COLO668 (cell line): ENCODE results near the gene CHMP6.
"Not testable (repeated sequence)": the region's sequence is repeated elsewhere in the genome, so short reads cannot be mapped to it uniquely, and the experiment has no call there.

Source experiments
- DNase-seq: peaks from one replicate; lab custom pipeline; 2025; ENCODE audit not compliant: unreplicated experiment; lab: John Stamatoyannopoulos, UW

The CHMP6 gene

GRCh38 chr17:81029859-81030258 lies 38.2 kb downstream of the CHMP6 start:
- no peak for DNase-seq

- not testable (repeated sequence) for DNase-seq
Observed at GRCh38 chr17:81030312-81030711, 38.7 kb downstream of the CHMP6 start.

DNA sequence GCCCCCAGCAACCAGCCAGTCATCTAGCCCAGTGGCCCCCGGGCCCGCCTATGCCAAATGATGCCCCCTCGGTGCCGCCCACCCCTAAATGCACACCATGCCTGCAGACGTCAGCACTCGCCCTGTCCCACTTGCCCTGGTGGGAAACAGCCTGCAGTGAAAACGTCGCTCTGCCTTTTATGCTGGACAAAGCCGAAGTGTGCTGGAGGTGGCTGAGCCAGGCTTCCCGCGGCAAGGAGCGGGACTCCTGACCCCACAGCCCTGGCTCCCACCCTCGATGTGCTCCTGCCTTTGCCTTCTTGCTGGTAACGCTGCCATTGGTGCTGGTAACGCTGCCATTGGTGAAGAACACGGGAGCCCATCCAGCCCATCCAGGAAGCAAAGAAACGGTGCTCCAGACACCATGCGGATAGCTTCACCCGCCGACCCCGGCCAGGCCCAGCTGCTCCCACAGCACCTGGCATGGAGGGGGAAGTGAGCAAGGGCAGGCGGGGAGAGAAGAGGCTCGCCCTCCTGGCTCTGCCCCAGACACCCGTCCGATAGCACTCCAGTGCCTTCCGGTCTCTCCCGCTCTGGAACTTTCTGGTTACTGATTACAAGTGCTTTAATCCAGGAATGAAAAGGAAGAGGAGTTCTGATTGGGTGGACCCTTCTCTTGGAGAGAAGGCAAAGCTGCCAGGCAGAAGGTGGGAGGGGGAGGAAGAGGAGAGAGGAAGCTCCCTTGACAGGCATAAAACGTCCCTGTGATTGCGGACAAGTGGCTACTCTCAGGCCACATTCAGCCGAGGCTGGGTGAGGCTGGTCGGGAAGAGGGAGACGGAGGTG lies 39.3 kb downstream of the CHMP6 start:
- DNase-seq = peak; percentile 18

GRCh38 chr17:81031566-81032550 lies 40.2 kb downstream of the CHMP6 start:
- no peak for DNase-seq

- no peak for DNase-seq
Observed at GRCh38 chr17:81032641-81033480, 41.2 kb downstream of the CHMP6 start.

- no peak for DNase-seq
Observed at GRCh38 chr17:81033535-81034167, 42.0 kb downstream of the CHMP6 start.

GRCh38 chr17:81034168-81034777 lies 42.6 kb downstream of the CHMP6 start:
- no peak for DNase-seq

DNA sequence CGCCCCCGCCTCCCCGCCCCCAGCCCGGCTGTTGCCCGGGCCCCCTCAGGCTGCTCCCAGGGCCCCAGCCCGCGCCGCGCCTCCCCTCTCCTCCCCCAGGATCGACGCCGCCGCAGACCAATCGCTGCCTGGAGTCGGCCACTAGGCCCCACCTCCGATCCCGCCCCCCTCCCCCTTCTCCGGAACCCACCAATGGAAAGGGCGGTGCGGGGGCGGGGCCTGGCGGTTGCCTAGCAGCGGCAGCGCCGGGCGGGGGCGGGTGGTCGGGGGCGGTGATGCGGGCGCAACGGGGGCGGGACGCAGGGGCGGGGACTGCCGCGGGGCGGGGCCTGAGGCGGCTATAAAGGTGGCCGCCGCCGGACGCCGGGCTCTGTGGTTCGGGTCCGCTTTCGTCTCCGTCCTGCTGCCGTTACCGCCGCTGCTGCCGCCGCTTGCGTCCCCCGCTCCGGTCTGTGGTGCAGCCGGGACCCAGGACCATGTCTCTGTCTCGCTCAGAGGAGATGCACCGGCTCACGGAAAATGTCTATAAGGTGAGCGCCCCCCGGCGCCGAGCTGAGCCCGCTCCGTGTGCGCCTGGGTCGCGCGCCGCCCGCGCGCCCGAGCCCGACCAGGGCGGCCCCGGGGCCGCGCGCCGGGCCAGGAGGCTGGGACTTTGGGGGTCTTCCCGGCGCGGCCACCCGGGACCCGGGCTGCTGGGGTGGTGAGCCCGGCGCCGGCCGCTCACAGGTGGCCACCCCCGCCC lies 43.3 kb downstream of the CHMP6 start, which contains the start of gene BAIAP2:
BAIAP2 (plus strand) TSS at position 373 of the 742 bp plus-strand sequence; CDS start at position 477, 104 bp downstream.
- peak; percentile 88 for DNase-seq

GRCh38 chr17:81035521-81036196 lies 44.0 kb downstream of the CHMP6 start:
- peak; percentile 19 for DNase-seq

DNA sequence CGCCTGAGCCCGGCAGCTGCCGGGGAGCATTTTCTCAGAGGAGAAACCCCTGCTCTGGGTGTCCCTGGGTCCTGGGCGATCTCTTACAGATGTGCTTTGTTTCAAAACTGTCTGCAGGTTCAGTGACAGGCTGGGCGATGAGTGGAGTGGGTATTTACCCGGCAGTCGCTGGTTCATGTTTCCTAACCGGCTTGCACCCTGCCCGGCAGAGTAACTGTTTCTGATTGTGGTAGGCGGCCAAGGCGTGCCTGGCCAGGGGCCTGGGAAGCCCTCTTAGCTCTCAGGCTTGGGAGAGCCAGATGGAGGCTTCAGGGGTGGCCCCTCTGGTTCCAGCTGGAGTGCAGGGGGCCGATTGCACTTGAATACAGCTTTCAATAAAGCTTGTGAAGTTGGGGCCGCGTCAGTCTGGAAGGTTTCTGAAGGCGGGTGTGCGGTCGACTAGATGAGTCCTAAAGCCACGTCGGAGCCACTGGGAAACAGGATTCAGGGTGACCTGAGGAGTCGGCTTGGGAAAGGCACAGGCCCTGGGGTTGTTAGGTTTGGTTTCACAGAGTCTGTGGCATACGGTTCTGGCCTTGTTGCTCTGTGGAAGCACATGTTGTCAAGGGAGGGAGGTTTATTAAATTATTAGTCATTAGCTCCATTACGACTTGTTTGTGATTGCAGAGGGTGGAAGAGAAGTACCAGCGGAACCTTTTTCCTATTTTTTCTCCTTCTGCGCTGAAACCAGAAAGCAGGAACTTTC lies 44.7 kb downstream of the CHMP6 start:
- DNase-seq = no peak

- DNase-seq = no peak
Observed at GRCh38 chr17:81037026-81037797, 45.6 kb downstream of the CHMP6 start.

DNA sequence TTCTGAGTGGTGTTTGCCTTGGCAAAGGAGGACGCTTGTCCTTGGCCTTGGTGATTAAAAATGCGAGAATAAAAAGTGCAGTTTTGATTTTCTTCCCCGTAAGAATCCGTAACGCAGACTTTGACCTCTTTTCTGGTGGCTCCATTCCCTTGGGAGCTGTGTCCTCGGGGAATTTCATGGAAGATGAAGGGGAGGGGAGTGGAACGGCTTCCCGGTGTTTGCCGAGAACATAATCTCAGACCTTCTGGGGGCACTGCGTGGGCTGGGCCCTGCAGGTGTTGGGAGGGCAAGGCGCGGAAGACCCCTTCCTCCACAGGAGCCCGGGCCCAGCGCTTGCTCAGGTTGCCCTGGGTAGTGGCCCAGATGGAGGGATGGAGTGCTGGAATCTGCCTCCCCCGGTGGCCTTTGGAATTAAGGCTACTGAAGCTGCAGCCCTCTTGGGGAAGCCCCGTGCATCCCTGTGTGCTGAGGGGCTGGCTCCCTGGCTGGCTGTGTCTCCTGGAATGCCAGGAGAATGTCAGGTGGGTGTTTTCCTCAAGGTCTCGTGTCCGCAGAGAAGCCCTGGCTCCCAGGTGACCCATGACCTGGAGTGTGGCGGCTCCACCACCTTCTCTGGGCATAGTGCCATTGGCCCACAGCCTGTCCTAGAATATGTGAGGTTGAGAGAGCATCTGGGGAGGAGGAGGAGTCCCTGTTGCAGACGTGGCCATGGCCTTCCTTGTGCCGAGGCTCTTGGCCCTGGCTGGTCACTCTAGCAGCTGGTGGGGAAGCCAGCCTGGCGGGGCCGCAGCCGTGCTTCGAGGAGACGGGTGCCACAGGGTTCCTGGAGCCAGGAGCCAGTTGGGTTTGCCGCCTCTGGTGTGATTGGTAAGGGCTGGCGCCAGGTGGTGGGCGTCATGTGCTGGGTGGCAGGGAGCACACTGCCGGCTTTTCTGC lies 46.4 kb downstream of the CHMP6 start:
- DNase-seq = no peak

DNA sequence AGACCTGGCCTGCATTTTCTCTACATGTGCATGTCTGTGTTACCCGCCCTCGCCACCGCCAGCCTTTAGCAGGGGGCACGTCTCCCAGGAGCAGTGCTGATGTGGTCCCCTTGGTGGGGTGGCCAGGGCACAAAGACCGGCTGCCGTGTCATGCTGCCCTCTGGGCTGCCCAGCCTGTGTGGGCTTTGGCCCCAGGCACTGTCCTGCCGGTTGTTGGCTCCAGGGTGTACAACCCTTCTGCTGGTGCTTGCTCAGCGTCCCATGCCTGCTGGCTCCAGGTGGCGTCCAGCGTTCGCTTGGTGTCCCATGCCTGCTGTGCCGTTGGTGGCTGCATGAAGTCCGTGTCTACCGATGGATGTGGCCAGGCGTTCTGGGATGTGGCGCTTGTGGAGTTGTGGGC lies 47.5 kb downstream of the CHMP6 start:
- DNase-seq = no peak

- DNase-seq = no peak
Observed at GRCh38 chr17:81039854-81040758, 48.5 kb downstream of the CHMP6 start.

- DNase-seq = no peak
Observed at GRCh38 chr17:81040791-81041337, 49.2 kb downstream of the CHMP6 start.
